BLaER1 treated with 17β-estradiol and CSF1 and Interleukin-3, amounts not matched to agents 10 nM and 100 nM (cell line): ENCODE data around the gene IQSEC2.

Source experiments
- H3K27ac ChIP-seq, 11 experiments: shearing (Covaris generic); formaldehyde crosslinking; 2 replicates each; pipeline ENCODE4 v1.8.1; 2022
- H3K27me3 ChIP-seq, 11 experiments: shearing (Covaris generic); formaldehyde crosslinking; 2 replicates each; pipeline ENCODE4 v1.8.1; 2022
- H3K36me3 ChIP-seq, 11 experiments: shearing (Covaris generic); formaldehyde crosslinking; 2 replicates each; pipeline ENCODE4 v1.8.1; 2022
- H3K4me1 ChIP-seq, 10 experiments: shearing (Covaris generic); formaldehyde crosslinking; 2 replicates each; pipeline ENCODE4 v1.8.1; 2022
- H3K4me2 ChIP-seq, 11 experiments: shearing (Covaris generic); formaldehyde crosslinking; 2 replicates each; pipeline ENCODE4 v1.8.1; 2022
- H3K4me3 ChIP-seq, 10 experiments: shearing (Covaris generic); formaldehyde crosslinking; 2 replicates each; pipeline ENCODE4 v1.8.1; 2022
- H3K9ac ChIP-seq, 11 experiments: shearing (Covaris generic); formaldehyde crosslinking; 2 replicates each; pipeline ENCODE4 v1.8.1; 2022
- H3K9me3 ChIP-seq, 11 experiments: shearing (Covaris generic); formaldehyde crosslinking; replicated peaks in 1 of 11; 2 replicates each; pipeline ENCODE4 v1.8.1; 2022
- H4K20me1 ChIP-seq, 11 experiments: shearing (Covaris generic); formaldehyde crosslinking; 2 replicates each; pipeline ENCODE4 v1.8.1; 2022
- Cebpa-rat ChIP-seq, 11 experiments: shearing (Covaris generic); IDR thresholded peaks; 2 replicates each; pipeline ENCODE4 v1.8.1; 2022

Gene IQSEC2

DNA sequence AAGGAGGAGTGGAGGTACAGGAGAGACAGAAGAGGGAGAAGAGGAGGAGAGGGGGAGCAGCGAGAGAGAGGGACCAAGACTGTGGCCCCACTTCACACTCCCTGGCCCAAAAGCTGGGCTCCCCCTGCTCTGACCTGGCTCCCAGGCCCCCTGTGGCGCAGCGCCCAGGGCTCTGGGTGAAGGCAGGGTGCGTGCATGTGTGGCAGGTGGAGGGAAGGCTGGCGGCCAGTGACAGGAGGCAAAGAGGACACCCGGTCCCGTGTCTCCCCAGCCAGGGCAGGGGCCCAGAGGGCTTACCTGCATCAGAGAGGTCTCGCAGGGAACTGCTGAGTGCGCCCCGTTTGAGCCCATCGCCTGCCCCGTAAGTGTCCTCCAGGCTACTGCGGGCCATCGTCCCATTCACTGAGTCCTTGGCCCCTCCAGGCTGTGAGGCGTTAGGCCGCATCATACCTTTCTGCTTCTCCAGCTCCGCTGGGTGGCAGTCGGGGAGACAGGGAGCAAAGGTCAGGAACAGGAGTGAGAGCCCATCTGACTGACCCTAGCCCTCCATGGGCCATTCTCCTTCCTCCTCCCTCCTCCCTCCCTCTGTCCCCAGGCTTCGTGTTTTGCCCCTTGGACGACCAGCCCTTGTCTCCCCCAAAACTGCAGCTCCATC is 45.2 kb downstream of the IQSEC2 start:
- H3K9ac ChIP-seq = no peak overlapping the region
- peaks cover 0 to 34% (median 0%) of the 10 kb centered on the region in 11 experiments; a peak in 3 of 22 replicates for H3K36me3 ChIP-seq
- no peak for TF ChIP-seq Cebpa-rat (IDR thresholded peaks at IDR 0.05)
- peaks cover 0 to 6% (median 0%) of the 10 kb centered on the region in 10 experiments; a peak in 1 of 20 replicates for H3K4me1 ChIP-seq
- no peak overlapping the region for H3K4me2 ChIP-seq
- H3K27me3 ChIP-seq = peaks cover 23 to 74% (median 55%) of the 10 kb centered on the region in 11 experiments
- H3K4me3 ChIP-seq = no peak overlapping the region
- no peak overlapping the region for H3K27ac ChIP-seq
- H4K20me1 ChIP-seq = peaks cover 0 to 25% (median 0%) of the 10 kb centered on the region in 11 experiments; a peak in 4 of 22 replicates
- no peaks in the 10 kb centered on the region for H3K9me3 ChIP-seq

DNA sequence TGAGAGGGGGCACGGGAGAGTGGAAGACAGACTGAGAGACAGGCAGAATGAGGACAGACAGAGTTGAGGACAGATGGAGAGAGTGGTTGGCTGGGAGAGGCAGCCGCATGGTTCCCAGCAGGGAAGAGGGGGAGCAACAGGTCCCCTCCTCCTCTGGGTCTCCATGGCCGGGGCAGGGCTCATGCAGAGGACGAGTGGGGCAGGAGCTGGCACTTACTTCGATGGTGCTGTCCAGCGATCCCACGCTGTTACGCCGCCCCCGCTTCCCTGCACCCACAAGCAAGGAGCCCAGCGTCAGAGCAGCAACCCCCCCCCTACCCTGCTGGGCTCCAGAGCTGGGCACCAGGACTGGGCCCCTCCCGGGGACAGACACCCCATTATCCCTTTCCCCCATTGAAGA is 45.8 kb downstream of the IQSEC2 start:
- TF ChIP-seq Cebpa-rat (IDR thresholded peaks at IDR 0.05) = no peak
- H3K27ac ChIP-seq = no peak overlapping the region
- no peak overlapping the region for H3K4me2 ChIP-seq
- H3K36me3 ChIP-seq = peaks cover 0 to 31% (median 0%) of the 10 kb centered on the region in 11 experiments; a peak in 3 of 22 replicates
- H3K9ac ChIP-seq = no peak overlapping the region
- no peaks in the 10 kb centered on the region for H3K9me3 ChIP-seq
- peaks cover 0 to 4% (median 0%) of the 10 kb centered on the region in 10 experiments; a peak in 1 of 20 replicates for H3K4me1 ChIP-seq
- peaks cover 23 to 80% (median 61%) of the 10 kb centered on the region in 11 experiments for H3K27me3 ChIP-seq
- H3K4me3 ChIP-seq = no peak overlapping the region
- peaks cover 0 to 25% (median 0%) of the 10 kb centered on the region in 11 experiments; a peak in 4 of 22 replicates for H4K20me1 ChIP-seq

DNA sequence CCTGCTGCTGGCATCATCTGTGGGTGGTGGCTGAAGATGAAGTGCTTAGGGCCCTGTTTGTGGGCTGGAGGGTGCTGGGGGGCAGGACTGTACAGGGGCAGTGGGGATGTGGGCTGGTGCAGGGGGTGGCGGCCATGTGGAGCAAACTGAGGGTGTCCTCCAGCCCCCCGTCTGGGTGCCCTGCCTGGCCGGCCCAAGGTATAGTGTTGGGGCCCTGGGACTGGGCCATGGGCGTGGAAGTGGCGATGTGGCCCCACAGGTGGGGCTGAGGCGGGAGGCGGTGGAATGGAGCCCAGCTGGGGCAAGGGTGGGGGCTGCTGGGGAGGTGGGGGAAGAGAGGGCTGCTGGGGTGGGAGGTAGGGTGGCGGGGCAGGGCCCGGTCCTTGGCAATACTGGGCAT is 46.9 kb downstream of the IQSEC2 start:
- peaks cover 0 to 20% (median 0%) of the 10 kb centered on the region in 11 experiments; a peak in 3 of 22 replicates for H3K36me3 ChIP-seq
- H4K20me1 ChIP-seq = peaks cover 0 to 25% (median 0%) of the 10 kb centered on the region in 11 experiments; a peak in 4 of 22 replicates
- no peak overlapping the region for H3K27ac ChIP-seq
- no peaks in the 10 kb centered on the region for H3K4me1 ChIP-seq
- peaks cover 23 to 85% (median 63%) of the 10 kb centered on the region in 11 experiments for H3K27me3 ChIP-seq
- no peak overlapping the region for H3K4me3 ChIP-seq
- H3K9me3 ChIP-seq = no peaks in the 10 kb centered on the region
- no peak for TF ChIP-seq Cebpa-rat (IDR thresholded peaks at IDR 0.05)
- no peak overlapping the region for H3K4me2 ChIP-seq
- H3K9ac ChIP-seq = no peak overlapping the region

DNA sequence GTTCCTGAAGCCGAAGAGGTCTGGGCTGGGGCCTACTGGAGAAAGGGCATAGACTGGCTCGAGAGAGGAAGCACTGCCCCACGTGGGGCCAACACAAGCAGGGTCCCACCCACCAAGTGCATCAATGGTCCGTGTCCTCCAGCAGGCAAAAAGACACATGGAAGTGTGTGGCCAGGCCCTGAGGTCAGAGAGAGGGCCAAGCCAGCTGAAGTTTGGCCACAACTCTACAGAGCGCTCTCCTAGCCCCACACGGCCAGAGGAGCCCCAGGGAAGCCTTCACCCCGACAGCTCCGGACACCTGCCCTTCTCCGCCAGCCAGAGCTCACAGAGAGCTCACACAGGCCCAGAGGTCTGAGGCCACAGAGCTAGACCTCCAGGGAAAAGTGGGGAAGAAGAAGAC is 47.8 kb downstream of the IQSEC2 start:
- no peaks in the 10 kb centered on the region for H3K9me3 ChIP-seq
- H4K20me1 ChIP-seq = peaks cover 0 to 25% (median 0%) of the 10 kb centered on the region in 11 experiments; a peak in 4 of 22 replicates
- no peak overlapping the region for H3K4me2 ChIP-seq
- no peaks in the 10 kb centered on the region for H3K4me1 ChIP-seq
- peaks cover 0 to 17% (median 0%) of the 10 kb centered on the region in 11 experiments; a peak in 3 of 22 replicates for H3K36me3 ChIP-seq
- no peak for TF ChIP-seq Cebpa-rat (IDR thresholded peaks at IDR 0.05)
- no peak overlapping the region for H3K9ac ChIP-seq
- H3K27ac ChIP-seq = no peak overlapping the region
- H3K4me3 ChIP-seq = no peak overlapping the region
- H3K27me3 ChIP-seq = peaks cover 21 to 77% (median 63%) of the 10 kb centered on the region in 11 experiments

DNA sequence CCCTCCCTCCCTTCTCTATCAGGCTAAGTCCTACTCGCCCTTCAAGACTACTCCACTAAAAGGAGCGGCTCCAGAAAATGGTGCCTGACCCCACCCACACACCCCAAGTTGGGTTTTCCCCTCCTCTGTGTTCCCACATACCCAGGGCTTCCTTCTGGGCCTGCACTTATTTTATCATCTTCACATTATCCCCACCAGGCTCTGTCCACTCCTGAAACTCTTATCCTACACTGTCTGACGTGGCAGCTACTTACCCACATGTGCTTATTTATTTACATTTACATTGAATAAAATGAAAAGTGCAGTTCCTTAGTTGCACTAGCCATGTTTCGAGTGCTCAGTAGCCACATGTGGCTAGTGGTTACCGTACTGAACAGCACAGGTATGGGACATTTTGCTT is 51.3 kb downstream of the IQSEC2 start:
- H3K27ac ChIP-seq = no peak overlapping the region
- H4K20me1 ChIP-seq = no peaks in the 10 kb centered on the region; a peak in 1 of 22 replicates

DNA sequence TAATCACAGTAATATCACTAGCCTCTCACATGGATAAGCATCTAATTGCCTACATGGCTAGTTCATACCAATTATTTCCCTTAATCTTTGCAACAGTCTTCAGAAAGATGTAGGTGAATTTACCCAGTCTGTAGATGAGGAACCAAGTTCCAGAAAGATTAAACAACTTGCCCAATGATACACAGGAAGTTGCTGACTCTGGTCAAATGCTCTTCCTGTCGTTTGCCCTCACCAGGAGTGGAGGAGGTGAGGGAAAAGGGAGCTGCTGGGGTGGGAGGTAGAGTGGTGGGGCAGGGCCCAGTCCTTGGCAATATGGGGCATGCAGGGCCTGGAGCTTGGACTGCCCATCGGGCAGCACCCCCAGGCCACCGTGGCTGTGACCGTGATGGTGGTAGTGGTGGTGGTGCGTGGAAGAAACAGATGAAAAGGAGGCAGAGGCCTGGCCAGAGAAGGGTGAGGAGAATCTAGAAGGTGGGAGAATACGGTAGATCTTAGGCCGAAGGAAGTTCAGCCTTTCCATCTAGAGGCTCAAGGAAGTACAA is 54.1 kb downstream of the IQSEC2 start:
- peaks cover 0 to 29% (median 19%) of the 10 kb centered on the region in 11 experiments; a peak in 16 of 22 replicates for H3K27me3 ChIP-seq
- H3K9me3 ChIP-seq = no peaks in the 10 kb centered on the region
- peak overlapping the region in 2 of 11 experiments; percentile 21 to 28; a peak in 1 of 22 replicates for H3K9ac ChIP-seq
- peak overlapping the region; percentile 22 to 100 (median 78); a peak in 21 of 22 replicates for H3K4me2 ChIP-seq
- peak overlapping the region in 1 of 10 experiments; percentile 9; a peak in 1 of 20 replicates for H3K4me3 ChIP-seq
- peaks cover 17 to 25% (median 22%) of the 10 kb centered on the region in 11 experiments for H4K20me1 ChIP-seq
- peak overlapping the region in 9 of 11 experiments; percentile 25 to 72 (median 49); a peak in 16 of 22 replicates for H3K27ac ChIP-seq
- H3K36me3 ChIP-seq = peaks cover 0 to 14% (median 9%) of the 10 kb centered on the region in 11 experiments; a peak in 13 of 22 replicates
- no peak for TF ChIP-seq Cebpa-rat (IDR thresholded peaks at IDR 0.05)
- peaks cover 33 to 42% (median 38%) of the 10 kb centered on the region in 10 experiments for H3K4me1 ChIP-seq

More for the DNA sequence above, 51.3 kb downstream of the IQSEC2 start:
- Histone ChIP-seq H3K4me1 (peaks cover 16 to 26% (median 22%) of the 10 kb centered on the region in 10 experiments), H3K4me2 (no peak overlapping the region), H3K9ac (no peak overlapping the region), H3K9me3 (no peaks in the 10 kb centered on the region), H3K27me3 (peaks cover under 1 to 43% (median 31%) of the 10 kb centered on the region in 11 experiments; a peak in 17 of 22 replicates), H3K36me3 (no peaks in the 10 kb centered on the region), H3K4me3 (no peak overlapping the region)
- no peak for TF ChIP-seq Cebpa-rat (IDR thresholded peaks at IDR 0.05)

DNA sequence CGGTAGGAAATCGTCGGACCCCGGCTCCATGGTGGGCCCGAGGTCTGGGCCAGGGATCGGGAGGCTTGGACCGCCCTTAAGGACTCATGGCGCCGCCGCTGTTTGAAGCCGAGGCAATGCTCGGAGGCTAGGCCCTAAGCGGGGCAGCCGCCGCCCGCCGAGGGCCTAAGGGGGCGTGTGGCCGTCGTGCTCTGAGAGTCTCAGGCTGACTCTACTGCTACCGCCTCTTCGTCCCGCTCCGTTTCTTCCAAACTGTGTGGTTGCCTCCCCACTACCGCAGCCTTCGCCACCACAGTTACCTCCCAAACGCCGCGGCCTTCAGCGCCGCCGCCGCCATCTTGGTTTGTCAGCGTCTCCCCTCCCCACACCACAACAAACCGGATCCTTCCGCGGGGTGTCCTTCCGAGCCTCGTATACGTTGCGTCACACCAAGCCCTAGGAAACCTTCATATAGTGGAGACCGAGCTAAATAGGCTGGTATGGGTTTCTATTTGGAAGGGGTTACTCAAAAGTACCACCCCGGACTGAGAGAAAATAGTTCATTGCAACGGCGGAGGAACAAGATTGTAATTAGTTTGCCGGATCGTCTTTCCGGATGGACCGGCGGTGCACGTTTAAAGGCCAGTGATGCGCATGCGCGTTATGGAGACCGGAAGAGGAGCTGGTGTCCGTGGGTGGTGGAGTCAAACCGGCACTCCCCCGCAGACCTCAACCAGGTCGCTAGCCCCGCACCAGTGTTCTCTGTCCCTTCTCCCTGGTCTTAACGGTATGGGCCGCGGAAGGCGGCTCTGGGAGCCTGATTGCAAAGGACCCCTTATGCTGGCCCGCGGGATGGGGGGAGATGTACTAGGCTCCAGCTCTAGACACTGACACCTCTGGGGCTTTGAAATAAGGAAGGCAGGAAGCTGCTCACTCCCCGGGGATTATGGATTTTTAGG is 56.3 kb downstream of the IQSEC2 start, which contains the start of gene KDM5C:
TSS of gene KDM5C (minus strand) at position 348 of the 938 bp plus-strand sequence. CDS start at position 30, 318 bp downstream.
- peak within 1 kb of the TSS; percentile 96 to 100 (median 99) for H3K4me2 ChIP-seq
- peaks cover 16 to 35% (median 29%) of the 10 kb centered on the region in 11 experiments for H3K36me3 ChIP-seq
- TF ChIP-seq Cebpa-rat (IDR thresholded peaks at IDR 0.05) = peak in 1 of 11 experiments; percentile 40; a peak in 1 of 22 replicates
- H3K27me3 ChIP-seq = peaks cover 0 to 12% (median 0%) of the 10 kb centered on the region in 11 experiments; a peak in 6 of 22 replicates
- H3K27ac ChIP-seq = peak within 1 kb of the TSS; percentile 92 to 100 (median 98)
- peaks cover 41 to 51% (median 47%) of the 10 kb centered on the region in 10 experiments for H3K4me1 ChIP-seq
- peak within 1 kb of the TSS; percentile 81 to 98 (median 95) for H3K4me3 ChIP-seq
- H3K9ac ChIP-seq = peak within 1 kb of the TSS; percentile 93 to 100 (median 98)
- no peaks in the 10 kb centered on the region for H3K9me3 ChIP-seq
- H4K20me1 ChIP-seq = peaks cover 37 to 46% (median 43%) of the 10 kb centered on the region in 11 experiments
